ENCODE results near the gene NUP153.
"Not testable (repeated sequence)": the region's sequence is repeated elsewhere in the genome, so short reads cannot be mapped to it uniquely, and the experiment has no call there.

The NUP153 gene

GRCh38 chr6:17712576-17712975, 5.9 kb upstream of the NUP153 start:
- no peak for DNase-seq

- DNase-seq = peak; percentile 39
These were observed 3.6 kb upstream of the NUP153 start for GRCh38 chr6:17710331-17710730.

GRCh38 chr6:17709476-17709875, 2.8 kb upstream of the NUP153 start:
- DNase-seq = no peak

- not testable (repeated sequence) for DNase-seq
These were observed 1.3 kb upstream of the NUP153 start for GRCh38 chr6:17708035-17708434.

GRCh38 chr6:17707371-17707651, 586 bp upstream of the NUP153 start:
- no peak for DNase-seq

GRCh38 chr6:17705778-17706579, 746 bp downstream of the NUP153 start:
- peak; percentile 81 for DNase-seq

- peak; percentile 85 for DNase-seq
These were observed 1.3 kb downstream of the NUP153 start for GRCh38 chr6:17705428-17705777.

- peak; percentile 81 for DNase-seq
These were observed 3.5 kb downstream of the NUP153 start for GRCh38 chr6:17703256-17703694.

GRCh38 chr6:17700421-17701416, 6.0 kb downstream of the NUP153 start:
- DNase-seq = no peak

GRCh38 chr6:17691925-17692538, 14.7 kb downstream of the NUP153 start:
- DNase-seq = no peak

GRCh38 chr6:17688481-17688880, 18.2 kb downstream of the NUP153 start:
- no peak for DNase-seq

GRCh38 chr6:17687136-17687535, 19.6 kb downstream of the NUP153 start:
- DNase-seq = no peak

- DNase-seq = no peak
These were observed 22.6 kb downstream of the NUP153 start for GRCh38 chr6:17684134-17684533.

GRCh38 chr6:17683428-17683827, 23.3 kb downstream of the NUP153 start:
- DNase-seq = no peak

GRCh38 chr6:17679726-17680125, 27.0 kb downstream of the NUP153 start:
- no peak for DNase-seq

GRCh38 chr6:17677602-17678001, 29.1 kb downstream of the NUP153 start:
- DNase-seq = no peak

- no peak for DNase-seq
These were observed 33.0 kb downstream of the NUP153 start for GRCh38 chr6:17673543-17674254.

- no peak for DNase-seq
These were observed 34.5 kb downstream of the NUP153 start for GRCh38 chr6:17672064-17672718.

- no peak for DNase-seq
These were observed 40.1 kb downstream of the NUP153 start for GRCh38 chr6:17666646-17667045.

- no peak for DNase-seq
These were observed 41.6 kb downstream of the NUP153 start for GRCh38 chr6:17665132-17665531.

GRCh38 chr6:17663226-17663625, 43.5 kb downstream of the NUP153 start:
- DNase-seq = no peak

- no peak for DNase-seq
These were observed 44.1 kb downstream of the NUP153 start for GRCh38 chr6:17662585-17662984.

Data from fibroblast of skin of right biceps (primary cell).